ENCODE measurements around the gene MTARC2.

Gene MTARC2

GRCh38 chr1:220804202-220804586, 56.1 kb downstream of the MTARC2 start:
- no peaks in the 10 kb centered on the region for H3K9me3 ChIP-seq
- H3K36me3 ChIP-seq (replicated peaks): no peaks in the 10 kb centered on the region; the same call in 1 of the 2 replicates
- H3K4me1 ChIP-seq: no peaks in the 10 kb centered on the region
- DNase-seq (ENCODE audit: low spot score in 2 of 2): no peak
- in situ Hi-C loops (cut with MboI; ENCODE audit: low sequenced_read_pairs): no loop called here
- H3K4me3 ChIP-seq: no peak overlapping the region
- H3K27me3 ChIP-seq (ENCODE audit: low read depth): no peaks in the 10 kb centered on the region

DNA sequence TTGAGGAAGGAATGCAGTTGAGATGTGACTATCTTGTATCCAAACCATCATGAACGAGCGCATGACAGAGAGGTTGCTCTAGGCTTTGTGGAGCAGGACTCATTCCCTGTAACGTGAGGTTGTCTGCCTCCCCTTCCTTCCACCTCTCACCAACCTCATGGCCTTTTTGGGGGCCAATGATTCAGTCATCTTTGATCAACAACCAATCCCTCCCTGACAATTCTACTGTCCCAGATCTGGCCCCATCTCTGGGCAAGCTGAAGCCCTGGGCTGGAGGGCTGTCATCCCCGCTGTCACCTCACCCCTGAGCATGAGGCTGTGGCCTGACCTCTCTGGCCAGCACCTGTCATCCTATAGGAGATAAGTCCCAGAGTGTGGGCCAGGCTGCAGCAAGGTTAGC, 58.3 kb downstream of the MTARC2 start:
- H3K4me3 ChIP-seq: no peak overlapping the region
- in situ Hi-C loops (cut with MboI; ENCODE audit: low sequenced_read_pairs): no loop called here

DNA sequence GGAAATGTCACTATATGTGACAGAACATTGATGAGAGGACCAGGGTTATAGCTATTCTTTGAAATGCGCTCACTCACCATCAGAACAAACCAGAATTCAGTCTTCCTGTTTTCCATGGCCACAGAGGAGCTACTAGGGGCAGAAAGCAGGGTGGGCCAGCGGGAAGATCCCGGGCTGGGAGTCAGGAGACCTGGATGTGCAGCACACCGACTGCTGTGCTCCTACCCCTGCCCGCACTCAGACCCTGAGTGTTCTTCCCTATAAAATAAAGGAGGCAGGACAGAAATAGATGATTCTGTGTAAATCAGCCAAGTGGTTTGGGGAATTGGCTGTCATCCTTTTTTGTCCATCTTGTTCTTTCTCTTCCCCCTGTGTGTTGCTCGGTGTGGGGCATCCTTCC, 59.6 kb downstream of the MTARC2 start:
- H3K4me3 ChIP-seq: no peak overlapping the region
- H3K36me3 ChIP-seq (replicated peaks): no peaks in the 10 kb centered on the region
- in situ Hi-C loops (cut with MboI; ENCODE audit: low sequenced_read_pairs): no loop called here
- no peaks in the 10 kb centered on the region for H3K27me3 ChIP-seq (ENCODE audit: low read depth)
- no peaks in the 10 kb centered on the region for H3K4me1 ChIP-seq
- H3K9me3 ChIP-seq: no peaks in the 10 kb centered on the region
- no peak for DNase-seq (ENCODE audit: low spot score in 2 of 2)

More for the DNA sequence above, 58.3 kb downstream of the MTARC2 start:
- Histone ChIP-seq H3K36me3 (replicated peaks) (no peaks in the 10 kb centered on the region), H3K27me3 (ENCODE audit: low read depth) (no peaks in the 10 kb centered on the region), H3K9me3 (no peaks in the 10 kb centered on the region), H3K4me1 (no peaks in the 10 kb centered on the region)
- no peak for DNase-seq (ENCODE audit: low spot score in 2 of 2)

DNA sequence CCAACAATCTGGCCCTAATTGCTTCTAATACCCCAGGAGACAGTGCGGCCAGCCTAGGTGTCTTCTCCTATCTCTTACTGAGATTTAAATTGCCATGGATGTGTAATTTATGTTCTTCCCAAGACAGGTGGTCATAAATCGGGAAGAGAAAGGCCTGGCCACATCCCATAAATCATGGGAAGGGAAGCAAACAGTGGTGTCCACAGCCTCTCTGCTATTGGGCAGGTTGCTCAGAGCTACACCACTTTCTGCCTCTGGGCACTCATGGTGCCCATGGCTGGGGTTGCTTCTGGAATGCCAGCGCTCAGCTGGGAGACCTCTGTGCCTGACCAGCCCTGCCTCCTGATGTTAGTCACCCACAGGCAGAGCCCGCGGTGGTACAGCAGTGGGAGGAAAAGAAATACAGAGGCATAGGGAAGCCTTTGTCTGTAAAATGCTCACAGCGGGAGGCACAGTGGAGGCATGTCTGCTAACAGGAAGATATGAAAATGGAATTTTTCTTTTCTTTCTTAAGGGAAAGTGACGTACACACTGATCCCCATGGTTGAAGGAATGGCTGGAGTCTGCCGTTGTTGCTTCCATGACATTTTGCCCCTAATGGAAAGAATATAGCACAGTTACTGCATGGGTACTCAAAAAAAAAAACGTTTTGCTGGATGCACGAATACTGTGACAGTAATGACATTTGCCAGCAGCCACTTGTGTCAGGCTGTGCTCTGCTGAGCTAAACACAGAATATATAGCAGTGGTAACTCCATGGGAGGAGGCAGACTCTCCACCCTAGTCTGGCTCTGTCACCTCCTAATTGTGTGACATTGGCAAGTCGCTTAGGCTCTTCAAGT, 60.4 kb downstream of the MTARC2 start:
- Histone ChIP-seq H3K27me3 (ENCODE audit: low read depth) (no peaks in the 10 kb centered on the region), H3K9me3 (no peaks in the 10 kb centered on the region), H3K4me1 (no peaks in the 10 kb centered on the region), H3K4me3 (no peak overlapping the region), H3K36me3 (replicated peaks) (0 out of 2 replicates have a peak, but pooled peaks cover 4% of the 10 kb centered on the region)
- no peak for DNase-seq (ENCODE audit: low spot score in 2 of 2)
- in situ Hi-C loops (cut with MboI; ENCODE audit: low sequenced_read_pairs): no loop called here

DNA sequence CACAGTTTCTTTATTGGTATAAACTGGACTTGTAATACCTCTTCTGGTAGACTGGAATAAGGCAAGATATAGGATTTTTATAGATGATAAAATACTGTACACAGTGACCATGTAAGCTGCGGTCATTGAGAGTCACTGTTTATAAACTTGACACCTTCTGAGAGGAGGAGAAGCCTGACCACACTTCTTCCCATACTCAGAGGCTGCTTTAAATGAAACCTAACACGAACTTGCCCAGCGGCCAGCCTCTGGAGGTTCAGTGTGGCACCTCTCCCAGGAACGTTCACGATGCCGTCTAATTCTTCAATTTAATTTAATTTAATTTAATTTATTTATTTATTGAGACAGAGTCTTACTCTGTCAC, 61.0 kb downstream of the MTARC2 start:
- H3K4me1 ChIP-seq: no peaks in the 10 kb centered on the region
- in situ Hi-C loops (cut with MboI; ENCODE audit: low sequenced_read_pairs): no loop called here
- H3K36me3 ChIP-seq (replicated peaks): 0 out of 2 replicates have a peak, but pooled peaks cover 4% of the 10 kb centered on the region
- DNase-seq (ENCODE audit: low spot score in 2 of 2): no peak
- H3K27me3 ChIP-seq (ENCODE audit: low read depth): no peaks in the 10 kb centered on the region
- H3K9me3 ChIP-seq: no peaks in the 10 kb centered on the region
- no peak overlapping the region for H3K4me3 ChIP-seq

DNA sequence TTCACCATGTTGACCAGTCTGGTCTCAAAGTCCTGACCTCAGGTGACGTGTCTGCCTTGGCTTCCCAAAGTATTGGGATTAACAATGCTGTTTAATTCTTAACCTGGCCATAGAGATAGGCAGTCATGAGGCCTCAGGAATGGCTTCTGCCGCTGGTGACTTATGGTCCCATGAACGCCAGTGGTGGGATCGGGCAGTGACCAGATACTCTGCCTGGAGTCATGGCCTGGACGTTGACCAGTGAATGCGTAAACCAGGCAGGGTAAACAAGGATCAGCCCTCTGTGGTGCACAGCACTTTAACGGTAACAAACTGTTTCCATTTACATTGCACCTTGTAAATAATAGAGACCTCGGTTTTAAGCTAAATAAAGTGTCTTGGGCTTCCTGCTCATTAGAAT, 61.6 kb downstream of the MTARC2 start:
- 0 out of 2 replicates have a peak, but pooled peaks cover 4% of the 10 kb centered on the region for H3K36me3 ChIP-seq (replicated peaks)
- no peaks in the 10 kb centered on the region for H3K4me1 ChIP-seq
- no peaks in the 10 kb centered on the region for H3K27me3 ChIP-seq (ENCODE audit: low read depth)
- no peak for DNase-seq (ENCODE audit: low spot score in 2 of 2)
- no peaks in the 10 kb centered on the region for H3K9me3 ChIP-seq
- no peak overlapping the region for H3K4me3 ChIP-seq
- in situ Hi-C loops (cut with MboI; ENCODE audit: low sequenced_read_pairs): no loop called here

GRCh38 chr1:220810179-220810653, 62.1 kb downstream of the MTARC2 start:
- in situ Hi-C loops (cut with MboI; ENCODE audit: low sequenced_read_pairs): no loop called here

DNA sequence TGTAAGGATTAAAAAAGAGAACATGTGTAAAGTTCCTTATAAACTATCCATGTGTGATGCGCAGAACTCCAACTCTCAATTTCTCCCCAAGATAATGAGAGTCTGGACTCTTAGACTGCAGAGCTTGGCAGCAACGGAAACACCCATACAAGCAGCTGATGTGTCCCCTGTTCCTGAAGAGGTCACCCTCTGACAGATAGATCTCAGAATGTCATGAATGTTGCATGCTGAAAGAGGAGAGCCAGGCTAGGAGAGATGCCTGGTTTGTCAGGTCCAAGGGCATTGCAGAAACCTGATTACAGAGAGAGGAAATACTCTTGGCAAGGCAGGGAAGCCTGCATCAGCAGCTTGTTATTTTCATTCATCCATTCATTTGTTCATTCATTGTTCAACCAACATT, 62.8 kb downstream of the MTARC2 start:
- Histone ChIP-seq H3K9me3 (no peaks in the 10 kb centered on the region), H3K27me3 (ENCODE audit: low read depth) (no peaks in the 10 kb centered on the region), H3K4me3 (no peak overlapping the region), H3K4me1 (no peaks in the 10 kb centered on the region), H3K36me3 (replicated peaks) (0 out of 2 replicates have a peak, but pooled peaks cover 4% of the 10 kb centered on the region)
- in situ Hi-C loops (cut with MboI; ENCODE audit: low sequenced_read_pairs): no loop called here
- no peak for DNase-seq (ENCODE audit: low spot score in 2 of 2)

More at GRCh38 chr1:220810179-220810653, 62.1 kb downstream of the MTARC2 start:
- Histone ChIP-seq H3K9me3 (no peaks in the 10 kb centered on the region), H3K27me3 (ENCODE audit: low read depth) (no peaks in the 10 kb centered on the region), H3K4me3 (no peak overlapping the region), H3K36me3 (replicated peaks) (0 out of 2 replicates have a peak, but pooled peaks cover 4% of the 10 kb centered on the region), H3K4me1 (no peaks in the 10 kb centered on the region)
- peak; percentile 76 to 83 for DNase-seq (ENCODE audit: low spot score in 2 of 2)

DNA sequence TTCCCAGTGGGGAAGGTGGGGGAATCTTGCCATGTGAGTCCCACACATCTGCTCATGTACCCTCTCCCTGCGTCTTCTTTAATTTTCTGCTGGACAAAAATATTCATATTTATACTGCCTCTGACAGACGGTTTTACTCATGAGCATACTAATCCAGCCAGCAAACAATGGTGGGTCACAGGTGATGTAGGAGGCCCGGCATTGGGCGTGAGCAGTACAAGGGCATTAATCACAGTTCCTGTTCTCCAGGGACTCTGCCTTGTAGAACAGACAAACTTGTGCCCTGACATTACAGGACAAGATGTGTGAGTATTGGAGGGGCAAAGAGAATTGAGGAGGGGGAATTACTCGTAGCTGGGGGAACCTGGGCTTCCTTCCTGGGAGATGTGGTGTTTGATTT, 63.6 kb downstream of the MTARC2 start:
- DNase-seq (ENCODE audit: low spot score in 2 of 2): no peak
- H3K4me3 ChIP-seq: no peak overlapping the region
- no peaks in the 10 kb centered on the region for H3K27me3 ChIP-seq (ENCODE audit: low read depth)
- H3K4me1 ChIP-seq: no peaks in the 10 kb centered on the region
- in situ Hi-C loops (cut with MboI; ENCODE audit: low sequenced_read_pairs): no loop called here
- 0 out of 2 replicates have a peak, but pooled peaks cover 4% of the 10 kb centered on the region for H3K36me3 ChIP-seq (replicated peaks)
- no peaks in the 10 kb centered on the region for H3K9me3 ChIP-seq

- Histone ChIP-seq H3K4me3 (no peak overlapping the region), H3K9me3 (no peaks in the 10 kb centered on the region), H3K4me1 (no peaks in the 10 kb centered on the region), H3K27me3 (ENCODE audit: low read depth) (no peaks in the 10 kb centered on the region), H3K36me3 (replicated peaks) (0 out of 2 replicates have a peak, but pooled peaks cover 4% of the 10 kb centered on the region)
- no peak for DNase-seq (ENCODE audit: low spot score in 2 of 2)
- in situ Hi-C loops (cut with MboI; ENCODE audit: low sequenced_read_pairs): no loop called here
Measured at GRCh38 chr1:220812308-220812707, 64.2 kb downstream of the MTARC2 start.

DNA sequence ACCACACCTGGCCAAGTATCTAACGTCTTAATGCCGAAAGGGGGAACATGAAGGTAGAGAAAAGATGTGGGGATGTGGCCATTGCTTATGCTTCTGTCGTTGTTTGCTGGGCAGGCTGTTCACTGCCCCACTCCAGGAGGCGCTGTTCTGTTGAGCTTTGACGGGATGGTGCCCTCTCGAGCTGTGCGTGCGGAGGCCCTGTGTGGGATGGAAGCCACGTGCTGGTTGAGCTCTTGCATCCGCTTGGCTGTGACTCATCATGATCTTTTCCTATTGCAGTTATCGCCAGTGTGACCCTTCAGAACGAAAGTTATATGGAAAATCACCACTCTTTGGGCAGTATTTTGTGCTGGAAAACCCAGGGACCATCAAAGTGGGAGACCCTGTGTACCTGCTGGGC, 64.9 kb downstream of the MTARC2 start:
- Histone ChIP-seq H3K4me1 (no peaks in the 10 kb centered on the region), H3K4me3 (no peak overlapping the region), H3K27me3 (ENCODE audit: low read depth) (no peaks in the 10 kb centered on the region), H3K36me3 (replicated peaks) (0 out of 2 replicates have a peak, but pooled peaks cover 4% of the 10 kb centered on the region), H3K9me3 (no peaks in the 10 kb centered on the region)
- in situ Hi-C loops (cut with MboI; ENCODE audit: low sequenced_read_pairs): no loop called here
- DNase-seq (ENCODE audit: low spot score in 2 of 2): no peak

- Histone ChIP-seq H3K4me1 (no peaks in the 10 kb centered on the region), H3K4me3 (no peak overlapping the region), H3K27me3 (ENCODE audit: low read depth) (no peaks in the 10 kb centered on the region), H3K9me3 (no peaks in the 10 kb centered on the region), H3K36me3 (replicated peaks) (0 out of 2 replicates have a peak, but pooled peaks cover 4% of the 10 kb centered on the region)
- in situ Hi-C loops (cut with MboI; ENCODE audit: low sequenced_read_pairs): no loop called here
- no peak for DNase-seq (ENCODE audit: low spot score in 2 of 2)
Measured at GRCh38 chr1:220815409-220815808, 67.3 kb downstream of the MTARC2 start.

DNA sequence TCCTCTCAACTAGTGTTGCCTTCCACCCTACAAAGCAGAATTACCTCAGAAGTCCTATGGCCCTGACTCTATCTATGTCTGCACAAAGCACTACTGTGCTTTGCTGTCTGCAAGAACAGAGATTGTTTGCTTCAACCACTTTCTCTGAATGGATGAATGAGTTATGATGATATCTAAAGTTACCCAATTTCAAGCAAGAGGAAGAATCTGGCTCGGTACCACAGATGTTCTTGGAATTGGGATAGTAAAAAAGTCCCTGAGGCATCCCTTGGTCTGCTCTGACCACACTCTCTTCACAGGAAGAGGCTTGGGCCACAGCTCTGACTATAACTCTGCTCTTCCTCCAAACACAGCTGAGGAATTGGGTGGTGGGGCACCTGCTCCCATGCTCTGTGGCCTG, 69.8 kb downstream of the MTARC2 start:
- Histone ChIP-seq H3K9me3 (no peaks in the 10 kb centered on the region), H3K27me3 (ENCODE audit: low read depth) (no peaks in the 10 kb centered on the region), H3K4me3 (no peak overlapping the region), H3K36me3 (replicated peaks) (0 out of 2 replicates have a peak, but pooled peaks cover 3% of the 10 kb centered on the region), H3K4me1 (no peaks in the 10 kb centered on the region)
- in situ Hi-C loops (cut with MboI; ENCODE audit: low sequenced_read_pairs): no loop called here
- DNase-seq (ENCODE audit: low spot score in 2 of 2): no peak

GRCh38 chr1:220818421-220819173, 70.5 kb downstream of the MTARC2 start:
- Histone ChIP-seq H3K36me3 (replicated peaks) (no peaks in the 10 kb centered on the region), H3K9me3 (no peaks in the 10 kb centered on the region), H3K4me3 (no peak overlapping the region), H3K27me3 (ENCODE audit: low read depth) (no peaks in the 10 kb centered on the region), H3K4me1 (no peaks in the 10 kb centered on the region)
- no peak for DNase-seq (ENCODE audit: low spot score in 2 of 2)
- in situ Hi-C loops (cut with MboI; ENCODE audit: low sequenced_read_pairs): no loop called here
